ENCODE results near the gene RCSD1. TPM values are rescaled to one million over a fixed set of nuclear protein-coding genes. Genes with fewer than 3 reads are reported as not detected.

The RCSD1 gene
- polyA plus RNA-seq, 4 donors, result 13.3 to 15.8 (median 14.8) TPM

GRCh38 chr1:167640051-167640450 is 10.0 kb downstream of the RCSD1 start:
- DNase-seq (ENCODE audit: low read depth in 4 of 4, low spot score in 3 of 4), result no peak

GRCh38 chr1:167641786-167642500 is 11.9 kb downstream of the RCSD1 start:
- DNase-seq (ENCODE audit: low read depth in 4 of 4, low spot score in 3 of 4), result no peak

GRCh38 chr1:167642501-167642826 is 12.4 kb downstream of the RCSD1 start:
- DNase-seq (ENCODE audit: low read depth in 4 of 4, low spot score in 3 of 4), result no peak

- DNase-seq (ENCODE audit: low read depth in 4 of 4, low spot score in 3 of 4), result no peak
Measured at GRCh38 chr1:167643441-167643840, 13.4 kb downstream of the RCSD1 start.

- DNase-seq (ENCODE audit: low read depth in 4 of 4, low spot score in 3 of 4), result no peak
Measured at GRCh38 chr1:167644551-167644950, 14.5 kb downstream of the RCSD1 start.

- DNase-seq (ENCODE audit: low read depth in 4 of 4, low spot score in 3 of 4), result no peak
Measured at GRCh38 chr1:167645140-167645541, 15.1 kb downstream of the RCSD1 start.

GRCh38 chr1:167645625-167646414 is 15.8 kb downstream of the RCSD1 start:
- DNase-seq (ENCODE audit: low read depth in 4 of 4, low spot score in 3 of 4), result no peak

- no peak for DNase-seq (ENCODE audit: low read depth in 4 of 4, low spot score in 3 of 4)
Measured at GRCh38 chr1:167648252-167648849, 18.3 kb downstream of the RCSD1 start.

GRCh38 chr1:167648978-167649744 is 19.1 kb downstream of the RCSD1 start:
- DNase-seq (ENCODE audit: low read depth in 4 of 4, low spot score in 3 of 4), result no peak

- no peak for DNase-seq (ENCODE audit: low read depth in 4 of 4, low spot score in 3 of 4)
Measured at GRCh38 chr1:167650269-167651160, 20.5 kb downstream of the RCSD1 start.

- no peak for DNase-seq (ENCODE audit: low read depth in 4 of 4, low spot score in 3 of 4)
Measured at GRCh38 chr1:167651161-167651693, 21.2 kb downstream of the RCSD1 start.

GRCh38 chr1:167654975-167655575 is 25.0 kb downstream of the RCSD1 start:
- DNase-seq (ENCODE audit: low read depth in 4 of 4, low spot score in 3 of 4), result no peak

GRCh38 chr1:167656657-167657056 is 26.6 kb downstream of the RCSD1 start:
- DNase-seq (ENCODE audit: low read depth in 4 of 4, low spot score in 3 of 4), result no peak

- no peak for DNase-seq (ENCODE audit: low read depth in 4 of 4, low spot score in 3 of 4)
Measured at GRCh38 chr1:167658574-167659328, 28.7 kb downstream of the RCSD1 start.

GRCh38 chr1:167659450-167659849 is 29.4 kb downstream of the RCSD1 start:
- DNase-seq (ENCODE audit: low read depth in 4 of 4, low spot score in 3 of 4), result no peak

- DNase-seq (ENCODE audit: low read depth in 4 of 4, low spot score in 3 of 4), result no peak
Measured at GRCh38 chr1:167659881-167660280, 29.8 kb downstream of the RCSD1 start.

- no peak for DNase-seq (ENCODE audit: low read depth in 4 of 4, low spot score in 3 of 4)
Measured at GRCh38 chr1:167661527-167662426, 31.7 kb downstream of the RCSD1 start.

Data from right renal pelvis (tissue), 4 donors.